Measurements from ENCODE around the gene TSHZ2. TPM values are rescaled to one million over a fixed set of nuclear protein-coding genes. Genes with fewer than 3 reads are reported as not detected.

The TSHZ2 gene
- total and polyA plus RNA-seq, 2 donors (not counting 1 experiment from before 2014, with no cell fraction given): 1.00 to 5.7 TPM

GRCh38 chr20:52999040-52999439 is 26.9 kb downstream of the TSHZ2 start:
- 75% methylated on average over 2 of the region's 2 CpGs for WGBS (ENCODE audit: insufficient coverage)
- Histone ChIP-seq H3K9me3 (ENCODE audit: control extremely low read depth in 1 of 3, control insufficient read depth in 2 of 3, insufficient read depth in 1 of 3, low read length in 2 of 3) (no peaks in the 10 kb centered on the region), H2AFZ (ENCODE audit: insufficient read depth, low read depth, low read length, poor library complexity, severe bottlenecking) (no peak overlapping the region), H3K36me3 (replicated peaks in 1 of 2; ENCODE audit: control extremely low read depth in 1 of 2, control insufficient read depth in 1 of 2, extremely low read depth in 1 of 2, insufficient read depth in 2 of 2, low read length in 1 of 2) (no peaks in the 10 kb centered on the region), H3K4me3 (ENCODE audit: control extremely low read depth in 1 of 5, extremely low read depth in 1 of 5, insufficient read depth in 1 of 5, low read depth in 2 of 5, low read length in 4 of 5) (no peak overlapping the region), H4K20me1 (ENCODE audit: control insufficient read depth, insufficient read depth, low read length, poor library complexity, severe bottlenecking) (no peaks in the 10 kb centered on the region), H3K79me2 (ENCODE audit: control insufficient read depth, insufficient read depth, low read length) (no peaks in the 10 kb centered on the region), H3K9ac (ENCODE audit: low read length) (no peak overlapping the region), H3K27ac (ENCODE audit: low read length in 2 of 2) (no peak overlapping the region), H3K4me1 (ENCODE audit: control insufficient read depth in 2 of 2, insufficient read depth in 2 of 2, low read length in 2 of 2) (peaks cover 16 to 28% of the 10 kb centered on the region in 2 donors), H3K4me2 (replicated peaks; ENCODE audit: low read depth, low read length, poor library complexity, severe bottlenecking) (no peak overlapping the region), H3K27me3 (replicated peaks in 1 of 4; ENCODE audit: control extremely low read depth in 1 of 4, control insufficient read depth in 3 of 4, insufficient read depth in 4 of 4, low read length in 3 of 4) (no peaks in the 10 kb centered on the region)
- H3K27me3 Mint-ChIP-seq: peaks cover 5% of the 10 kb centered on the region
- intact Hi-C loops (cut with micrococcal nuclease): no loop called here
- no peak for ATAC-seq (ENCODE audit: low read depth)
- H3K4me1 Mint-ChIP-seq: peaks cover 26% of the 10 kb centered on the region
- no peak overlapping the region for H3K4me3 Mint-ChIP-seq
- H3K9me3 Mint-ChIP-seq (ENCODE audit: insufficient read depth): no peaks in the 10 kb centered on the region
- ChIA-PET CTCF (no interaction called here), POLR2A (no interaction called here)
- TF ChIP-seq CTCF (IDR thresholded peaks at IDR 0.05): no peak
- TF ChIP-seq EZH2 (IDR thresholded peaks at IDR 0.05; ENCODE audit: borderline replicate concordance, insufficient read depth, low read depth, low read length, poor library complexity, severe bottlenecking): no peak
- peak overlapping the region; percentile 54 for H3K27ac Mint-ChIP-seq
- no peak for DNase-seq

- peak overlapping the region; percentile 95 for H3K27ac Mint-ChIP-seq
- Histone ChIP-seq H3K4me3 (ENCODE audit: control extremely low read depth in 1 of 5, extremely low read depth in 1 of 5, insufficient read depth in 1 of 5, low read depth in 2 of 5, low read length in 4 of 5) (peak overlapping the region in 3 of 5 experiments; percentile 8 to 56 (median 44)), H3K27me3 (replicated peaks in 1 of 4; ENCODE audit: control extremely low read depth in 1 of 4, control insufficient read depth in 3 of 4, insufficient read depth in 4 of 4, low read length in 3 of 4) (no peaks in the 10 kb centered on the region), H3K4me2 (replicated peaks; ENCODE audit: low read depth, low read length, poor library complexity, severe bottlenecking) (peak overlapping the region; percentile 63), H3K4me1 (ENCODE audit: control insufficient read depth in 2 of 2, insufficient read depth in 2 of 2, low read length in 2 of 2) (peaks cover 16 to 28% of the 10 kb centered on the region in 2 donors), H3K9ac (ENCODE audit: low read length) (peak overlapping the region; percentile 48), H4K20me1 (ENCODE audit: control insufficient read depth, insufficient read depth, low read length, poor library complexity, severe bottlenecking) (no peaks in the 10 kb centered on the region), H3K36me3 (replicated peaks in 1 of 2; ENCODE audit: control extremely low read depth in 1 of 2, control insufficient read depth in 1 of 2, extremely low read depth in 1 of 2, insufficient read depth in 2 of 2, low read length in 1 of 2) (no peaks in the 10 kb centered on the region), H3K27ac (ENCODE audit: low read length in 2 of 2) (peak overlapping the region; percentile 75 to 84), H3K9me3 (ENCODE audit: control extremely low read depth in 1 of 3, control insufficient read depth in 2 of 3, insufficient read depth in 1 of 3, low read length in 2 of 3) (no peaks in the 10 kb centered on the region), H3K79me2 (ENCODE audit: control insufficient read depth, insufficient read depth, low read length) (no peaks in the 10 kb centered on the region), H2AFZ (ENCODE audit: insufficient read depth, low read depth, low read length, poor library complexity, severe bottlenecking) (peak overlapping the region; percentile 70)
- POLR2A ChIA-PET: interaction anchor here (0.6 to 1.6 kb wide), 6 partner anchors 13 to 1016 kb away, joined by 3 to 8 read pairs (median 4); no protein-coding TSS in a partner anchor
- intact Hi-C loops (cut with micrococcal nuclease): loop anchor here (2.0 to 10.0 kb wide), 2 partner anchors 29 to 153 kb away; partner anchors contain the start of gene TSHZ2
- peaks cover 26% of the 10 kb centered on the region for H3K4me1 Mint-ChIP-seq
- DNase-seq: peak; percentile 63
- H3K4me3 Mint-ChIP-seq: peak overlapping the region; percentile 86
- CTCF ChIA-PET: interaction anchor here (1.0 to 1.7 kb wide), 7 partner anchors 9 to 914 kb away, joined by 3 to 6 read pairs (median 5); no protein-coding TSS in a partner anchor
- peaks cover 5% of the 10 kb centered on the region for H3K27me3 Mint-ChIP-seq
- ATAC-seq (ENCODE audit: low read depth): peak; percentile 67
- no peak for TF ChIP-seq CTCF (IDR thresholded peaks at IDR 0.05)
- TF ChIP-seq EZH2 (IDR thresholded peaks at IDR 0.05; ENCODE audit: borderline replicate concordance, insufficient read depth, low read depth, low read length, poor library complexity, severe bottlenecking): no peak
- H3K9me3 Mint-ChIP-seq (ENCODE audit: insufficient read depth): no peaks in the 10 kb centered on the region
- 13% methylated on average over 5 of the region's 9 CpGs for WGBS (ENCODE audit: insufficient coverage)
These were observed 29.5 kb downstream of the TSHZ2 start for GRCh38 chr20:53001498-53002301.
